Measurements from ENCODE around the gene GP9.
"Not testable (repeated sequence)": the region's sequence is repeated elsewhere in the genome, so short reads cannot be mapped to it uniquely, and the experiment has no call there.

Gene GP9

GRCh38 chr3:129111076-129111780 is 50.6 kb downstream of the GP9 start:
- DNase-seq (ENCODE audit: low read depth), result not testable (repeated sequence)
